AG10803 (cell line): ENCODE data around the gene KCP.

Experiments used
- DNase-seq: peaks from one replicate; pipeline ENCODE4 v3.0.0; 2010; ENCODE audit warnings: low read depth
- H3K4me3 ChIP-seq: 2 replicates; pipeline ENCODE4 v1.5.1; 2011; ENCODE audit warnings: mild to moderate bottlenecking, low read length, control low read depth
- CTCF ChIP-seq: conservative IDR thresholded peaks from 2 replicates; pipeline ENCODE4 v1.5.1; 2011; ENCODE audit warnings: mild to moderate bottlenecking, low read length, control low read depth, inconsistent platforms

Gene KCP

GRCh38 chr7:128835790-128836641, 74.5 kb downstream of the KCP start:
- DNase-seq, result peak; percentile 65
- TF ChIP-seq CTCF, result no peak
- 0 out of 2 replicates have a peak overlapping the region, but pooled peaks have one; percentile 7 for H3K4me3 ChIP-seq

- no peak for DNase-seq
- H3K4me3 ChIP-seq, result no peak overlapping the region
- TF ChIP-seq CTCF, result no peak
Measured at GRCh38 chr7:128835231-128835751, 75.2 kb downstream of the KCP start.

GRCh38 chr7:128833946-128834325, 76.6 kb downstream of the KCP start:
- peak; percentile 61 for DNase-seq
- no peak for TF ChIP-seq CTCF
- peak overlapping the region; percentile 96 for H3K4me3 ChIP-seq

GRCh38 chr7:128833148-128833945, 77.2 kb downstream of the KCP start:
- H3K4me3 ChIP-seq, result peak overlapping the region; percentile 96
- DNase-seq, result peak; percentile 84
- no peak for TF ChIP-seq CTCF

- DNase-seq, result no peak
- H3K4me3 ChIP-seq, result peak overlapping the region; percentile 96
- no peak for TF ChIP-seq CTCF
Measured at GRCh38 chr7:128832880-128833147, 77.7 kb downstream of the KCP start.

- DNase-seq, result peak; percentile 41
- peak overlapping the region; percentile 96 for H3K4me3 ChIP-seq
- TF ChIP-seq CTCF, result no peak
Measured at GRCh38 chr7:128831994-128832879, 78.3 kb downstream of the KCP start.
